Activated T-cell treated with anti-CD3 and anti-CD28 coated beads, Interleukin-2, amount 50 U/mL, for 1 hour (primary cell): ENCODE measurements around the gene PARVG.
"Not testable (repeated sequence)": the region's sequence is repeated elsewhere in the genome, so short reads cannot be mapped to it uniquely, and the experiment has no call there.

Source experiments
- DNase-seq: peaks from one replicate; pipeline ENCODE4 v3.0.0-alpha.2; 2020

The PARVG gene

DNA sequence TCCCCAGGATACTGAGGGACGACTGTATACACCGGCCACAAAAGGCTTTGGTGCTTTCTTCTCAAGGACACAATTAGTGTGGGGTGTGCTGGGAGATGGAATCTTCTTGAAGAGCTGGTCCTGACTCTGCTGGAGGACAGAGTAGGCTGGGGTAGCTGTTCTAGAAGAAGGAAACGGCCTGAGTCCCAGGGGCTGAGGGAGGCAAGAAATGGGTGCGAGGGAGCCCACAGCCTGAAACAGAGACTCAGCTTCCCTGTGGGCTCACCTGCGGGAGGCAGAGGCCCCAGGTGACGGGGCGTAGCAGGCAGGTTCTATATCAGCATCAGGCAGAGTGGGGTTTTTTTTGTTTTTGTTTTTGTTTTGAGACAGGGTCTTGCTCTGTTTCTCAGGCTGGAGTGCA, 36.6 kb downstream of the PARVG start:
- DNase-seq, result no peak

GRCh38 chr22:44218071-44218470, 37.3 kb downstream of the PARVG start:
- DNase-seq, result no peak

- DNase-seq, result no peak
Measured at GRCh38 chr22:44219101-44219870, 38.6 kb downstream of the PARVG start.

DNA sequence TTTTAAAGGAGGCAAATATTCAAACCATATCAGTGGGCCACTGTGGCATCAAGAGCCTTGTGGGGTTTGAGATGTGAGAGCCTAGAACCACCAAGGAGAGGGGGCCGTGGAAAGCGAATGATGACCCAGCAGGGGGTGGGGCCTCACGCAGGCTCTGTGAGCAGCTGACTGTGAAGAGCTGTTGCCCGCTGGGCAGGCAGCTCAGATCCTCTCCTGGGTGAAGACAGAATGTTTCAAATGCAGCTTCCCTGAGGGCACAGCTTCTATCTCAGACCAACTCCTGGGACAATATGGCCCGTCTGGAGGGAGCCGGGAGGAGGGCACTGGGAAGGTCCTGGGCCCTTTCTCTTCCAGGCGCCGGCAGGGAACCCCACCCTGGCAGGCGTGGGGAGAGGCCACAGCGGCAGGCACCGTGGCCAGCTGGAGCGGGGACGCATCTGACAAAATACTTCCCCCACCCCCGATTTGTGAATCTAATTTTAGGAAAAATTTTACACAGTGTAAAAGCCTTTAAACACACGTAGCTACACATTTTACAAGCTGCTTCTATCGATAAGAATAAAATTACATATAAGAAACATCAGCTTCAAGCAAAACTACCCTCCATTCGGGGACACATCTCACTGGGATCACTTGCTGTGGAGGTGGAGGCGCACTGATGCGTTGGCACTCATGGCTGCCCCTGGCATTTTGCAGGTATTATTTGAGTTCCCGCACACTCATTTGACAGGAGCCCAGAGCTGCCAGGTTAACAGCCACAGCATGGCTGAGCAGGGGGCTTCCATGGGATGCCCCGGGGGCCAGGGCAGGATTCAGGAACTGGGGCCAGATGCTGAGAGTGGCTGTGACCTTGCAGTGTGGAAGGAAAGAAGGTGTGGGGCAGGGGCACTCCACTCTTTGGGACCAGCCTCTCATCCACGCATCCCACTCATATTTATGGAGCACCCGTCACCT, 40.3 kb downstream of the PARVG start:
- no peak for DNase-seq

DNA sequence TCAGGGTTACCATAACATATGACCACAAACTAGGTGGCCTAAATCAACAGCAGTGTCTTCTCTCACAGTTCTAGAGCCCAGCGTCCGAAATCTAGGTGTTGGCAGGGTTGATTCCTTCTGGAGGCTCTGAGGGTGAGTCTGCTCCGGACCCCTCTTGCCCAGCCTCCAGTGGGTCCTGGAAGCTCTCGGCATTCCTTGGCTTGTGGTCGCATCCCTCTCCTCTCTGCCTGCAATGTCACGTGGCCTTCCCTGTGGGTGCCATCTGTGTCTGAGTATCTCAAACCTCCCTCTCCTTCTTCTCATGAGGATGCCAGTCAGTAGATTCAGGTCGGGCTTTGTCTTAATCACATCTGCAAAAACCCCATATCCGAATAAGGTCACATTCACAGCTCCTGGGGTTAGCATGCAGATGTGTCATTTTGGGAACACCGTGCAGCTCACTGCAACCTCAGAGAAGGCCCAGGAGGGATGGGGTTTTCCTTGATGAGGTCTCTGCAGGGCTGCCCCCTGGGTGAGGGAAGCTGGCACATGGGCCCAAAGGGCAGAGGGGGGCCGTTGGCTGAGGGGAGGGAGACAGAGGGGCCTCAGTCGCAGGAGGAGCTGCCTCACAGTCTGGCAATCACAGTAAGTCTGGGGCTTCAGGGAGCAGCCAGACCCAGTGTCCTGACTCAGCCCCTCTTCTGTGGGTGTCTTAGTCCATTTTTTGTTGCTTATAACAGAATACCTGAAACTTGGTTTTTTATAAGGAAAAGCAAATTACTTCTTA, 41.2 kb downstream of the PARVG start:
- no peak for DNase-seq

DNA sequence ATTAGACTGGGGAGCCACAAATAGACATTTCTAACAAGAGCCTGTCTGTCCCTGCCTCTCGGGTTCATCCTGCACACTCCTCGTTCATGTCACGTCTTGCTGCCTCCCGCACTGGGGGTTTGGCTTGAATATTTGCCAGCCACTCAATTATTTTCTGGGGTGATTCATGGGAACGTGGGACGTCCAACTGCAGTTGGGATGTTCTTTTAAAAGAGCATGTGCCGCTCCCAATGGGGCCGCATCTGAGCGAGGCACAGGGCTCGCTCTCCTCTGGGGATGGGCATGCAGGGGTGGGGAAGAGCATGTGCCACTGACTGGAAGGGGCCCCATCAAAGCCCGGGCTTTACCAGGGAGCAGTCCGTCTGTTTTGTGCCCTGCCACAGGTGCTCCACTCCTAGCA, 43.4 kb downstream of the PARVG start:
- DNase-seq, result no peak

GRCh38 chr22:44225091-44225689, 44.5 kb downstream of the PARVG start:
- DNase-seq, result no peak

DNA sequence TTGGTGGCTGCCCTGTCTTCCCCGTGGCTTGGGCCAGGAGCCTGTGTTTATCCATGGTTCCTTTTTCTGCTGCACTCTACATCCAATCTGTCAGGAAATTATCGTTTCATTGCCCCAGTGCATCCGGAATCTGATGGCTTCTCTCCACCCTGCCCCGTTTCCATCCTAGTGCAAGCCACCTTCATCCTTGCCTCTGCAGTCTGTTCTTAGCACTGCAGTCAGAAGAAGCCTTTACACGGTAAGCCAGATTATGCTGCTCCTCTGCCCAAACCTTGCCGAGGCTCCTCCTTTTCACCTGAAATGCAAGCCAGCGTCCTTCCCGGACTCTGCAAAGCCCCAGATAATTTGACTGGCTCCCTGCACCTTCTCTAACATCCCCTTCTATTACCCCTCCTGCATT, 45.1 kb downstream of the PARVG start:
- no peak for DNase-seq

- DNase-seq, result no peak
Measured at GRCh38 chr22:44229331-44229730, 48.6 kb downstream of the PARVG start.

DNA sequence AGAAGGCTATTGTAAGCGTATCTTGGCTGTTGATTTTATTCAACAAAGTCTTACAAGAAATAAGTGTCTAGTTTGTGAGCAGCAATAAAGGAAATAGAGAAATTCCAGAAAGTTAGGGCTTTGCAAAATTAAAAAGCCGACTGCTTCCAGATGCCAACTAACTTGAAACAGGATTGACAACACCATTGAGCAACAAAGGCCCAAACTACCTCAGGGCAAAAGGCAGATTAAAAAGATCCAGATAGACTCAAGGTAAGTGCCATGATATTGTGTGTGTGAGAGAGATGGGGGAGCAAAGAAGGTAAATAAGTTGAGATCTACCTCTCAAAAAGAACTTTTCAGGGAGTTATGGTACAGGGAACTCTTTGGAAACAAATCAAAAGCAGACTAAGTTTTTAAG, 49.1 kb downstream of the PARVG start:
- DNase-seq, result no peak

- DNase-seq, result no peak
Measured at GRCh38 chr22:44231233-44231632, 50.5 kb downstream of the PARVG start.

- DNase-seq, result not testable (repeated sequence)
Measured at GRCh38 chr22:44234372-44234771, 53.6 kb downstream of the PARVG start.

DNA sequence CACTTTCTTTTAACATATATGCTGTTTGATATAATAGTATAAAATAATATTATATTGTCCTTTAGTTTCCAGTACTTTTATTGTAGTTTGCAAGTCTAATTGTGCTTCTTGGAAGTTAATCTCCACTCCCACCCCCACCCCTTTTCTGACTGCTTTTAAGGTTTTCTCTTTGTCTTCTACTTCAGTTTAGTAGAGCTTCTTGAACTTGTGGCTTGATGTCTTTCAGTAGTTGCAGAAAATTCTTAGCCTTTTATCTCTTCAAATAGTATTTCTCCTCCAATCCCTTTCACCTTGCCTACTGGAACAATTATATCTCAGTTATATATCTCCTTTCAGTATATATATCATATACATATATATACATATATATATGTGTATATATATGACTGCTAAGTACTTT, 56.6 kb downstream of the PARVG start:
- no peak for DNase-seq

- not testable (repeated sequence) for DNase-seq
Measured at GRCh38 chr22:44241121-44241520, 60.4 kb downstream of the PARVG start.

DNA sequence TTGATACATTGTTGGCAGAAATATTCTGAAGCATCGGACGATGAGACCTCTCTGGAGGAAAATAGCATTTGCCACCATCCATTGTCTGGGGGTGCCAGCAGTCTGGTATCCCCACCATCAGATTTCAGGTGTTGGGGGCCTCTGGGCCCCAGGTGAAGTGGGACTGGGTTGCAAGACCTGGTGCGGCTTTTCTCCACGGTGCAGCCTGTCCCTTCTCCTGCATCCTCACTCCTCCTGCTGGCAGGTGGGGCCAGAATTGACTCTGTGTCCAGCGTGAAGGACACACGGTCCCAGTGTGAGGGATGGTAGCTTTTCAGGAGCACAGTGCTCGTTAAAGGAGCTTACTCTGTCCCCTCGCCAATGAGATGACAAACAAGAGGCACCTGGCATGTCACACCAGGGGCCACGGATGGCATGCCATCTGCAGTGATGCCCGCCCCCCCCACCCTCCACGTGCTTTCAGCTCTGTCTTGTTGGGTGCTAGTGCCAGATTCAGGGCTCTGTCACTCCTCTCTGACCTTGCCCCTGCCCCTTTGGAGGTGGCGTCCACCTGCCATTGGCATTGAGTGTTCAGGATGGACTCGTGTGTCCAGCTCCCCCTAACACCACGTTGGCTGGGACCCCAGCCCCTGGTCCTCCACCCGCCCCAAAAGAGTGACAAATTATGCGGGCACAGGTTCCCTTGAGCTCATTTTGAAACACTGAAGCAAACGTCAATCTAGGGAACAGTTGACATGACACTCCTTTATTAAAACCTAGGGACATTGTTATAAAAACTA, 62.4 kb downstream of the PARVG start:
- no peak for DNase-seq

DNA sequence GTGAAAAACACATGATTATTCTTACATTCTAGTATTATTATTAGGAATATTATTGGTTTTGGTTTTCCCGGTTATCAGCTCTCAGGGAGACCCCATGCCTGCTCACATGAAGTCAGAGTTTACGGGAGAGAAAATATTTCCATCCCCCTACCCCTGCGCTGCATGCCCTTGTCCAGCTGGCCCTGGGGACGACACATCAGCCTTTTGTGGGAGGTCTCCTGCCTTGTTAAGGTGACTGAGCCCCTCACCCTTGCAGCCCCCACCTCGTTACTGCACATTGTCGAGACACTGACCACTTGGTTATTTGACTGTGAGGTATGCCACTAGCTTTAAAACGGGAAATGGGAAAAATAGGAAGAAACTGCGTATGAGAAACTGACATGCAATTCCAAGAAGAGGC, 63.0 kb downstream of the PARVG start:
- DNase-seq, result no peak

DNA sequence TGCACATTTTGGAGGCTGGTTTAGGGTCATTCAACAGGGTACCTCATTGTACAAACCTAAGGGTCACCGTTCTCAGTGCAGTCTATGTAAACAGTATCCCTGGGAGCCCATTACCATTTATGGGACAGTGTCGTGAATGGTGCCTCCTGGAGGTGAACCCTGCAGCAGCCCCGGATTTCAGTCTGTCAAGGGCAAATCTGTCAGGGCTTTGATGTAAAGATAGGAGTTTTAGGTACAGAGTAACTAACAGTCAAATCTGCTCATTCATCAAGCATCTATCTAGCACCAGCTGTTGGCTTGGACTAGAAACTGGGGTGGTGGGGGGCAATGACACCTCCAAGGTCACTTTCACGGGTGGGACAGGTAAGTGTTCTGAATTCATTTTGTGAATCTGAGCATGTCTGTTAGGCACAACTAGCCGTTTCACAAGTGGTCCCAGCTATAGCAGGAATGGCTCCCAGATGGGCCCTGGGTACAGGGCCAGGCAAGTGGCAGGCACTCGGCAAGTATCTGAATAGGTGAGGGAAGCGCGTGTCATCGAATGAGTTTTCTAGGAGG, 63.6 kb downstream of the PARVG start:
- DNase-seq, result no peak

GRCh38 chr22:44245438-44245837, 64.7 kb downstream of the PARVG start:
- no peak for DNase-seq

GRCh38 chr22:44245867-44246266, 65.1 kb downstream of the PARVG start:
- DNase-seq, result no peak

GRCh38 chr22:44246615-44247326, 66.0 kb downstream of the PARVG start:
- no peak for DNase-seq

DNA sequence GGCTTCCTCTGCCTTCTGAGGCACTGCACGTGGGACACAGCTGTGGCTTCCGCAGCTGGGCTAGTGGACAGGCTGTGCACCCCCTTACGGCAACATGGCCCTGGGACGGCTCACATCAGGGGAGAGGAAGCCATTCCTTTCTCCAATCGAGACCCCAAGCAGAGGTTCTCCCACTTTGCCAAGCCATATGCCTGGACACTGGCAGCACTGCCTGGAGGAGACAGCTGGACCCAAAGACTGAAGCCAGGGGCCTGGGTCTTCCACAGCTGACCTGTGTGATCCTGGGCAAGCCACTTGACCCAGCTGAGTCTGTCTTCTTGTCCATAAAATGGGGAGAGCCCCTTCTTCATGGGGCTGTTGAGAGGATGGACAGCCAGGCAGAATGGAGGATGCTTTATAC, 66.6 kb downstream of the PARVG start:
- DNase-seq, result no peak
